HG03354 (cell line): ENCODE measurements around the gene MEF2B.
"Not testable (repeated sequence)": the region's sequence is repeated elsewhere in the genome, so short reads cannot be mapped to it uniquely, and the experiment has no call there.

Source experiments
- ATAC-seq: cut with Tn5 transposase; IDR thresholded peaks from one replicate; pipeline ENCODE4 v1.9.1; 2021; ENCODE audit warnings: mild to moderate bottlenecking; ENCODE audit not compliant: unreplicated experiment, poor library complexity, severe bottlenecking

The MEF2B gene

GRCh38 chr19:19137556-19138108 lies 32.4 kb downstream of the MEF2B start:
- no peak for ATAC-seq

GRCh38 chr19:19135713-19136112 lies 34.4 kb downstream of the MEF2B start:
- ATAC-seq, result not testable (repeated sequence)

GRCh38 chr19:19134687-19135158 lies 35.3 kb downstream of the MEF2B start:
- no peak for ATAC-seq

- ATAC-seq, result no peak
These were observed 36.1 kb downstream of the MEF2B start for GRCh38 chr19:19133985-19134384.

- ATAC-seq, result no peak
These were observed 37.2 kb downstream of the MEF2B start for GRCh38 chr19:19132912-19133311.

GRCh38 chr19:19131989-19132388 lies 38.1 kb downstream of the MEF2B start:
- ATAC-seq, result no peak

- ATAC-seq, result no peak
These were observed 44.0 kb downstream of the MEF2B start for GRCh38 chr19:19126102-19126501.

- ATAC-seq, result no peak
These were observed 46.7 kb downstream of the MEF2B start for GRCh38 chr19:19123386-19123785.

- no peak for ATAC-seq
These were observed 47.2 kb downstream of the MEF2B start for GRCh38 chr19:19122902-19123301.

GRCh38 chr19:19121371-19121770 lies 48.7 kb downstream of the MEF2B start:
- no peak for ATAC-seq

GRCh38 chr19:19120308-19121231 lies 49.5 kb downstream of the MEF2B start:
- ATAC-seq, result no peak

- ATAC-seq, result no peak
These were observed 50.5 kb downstream of the MEF2B start for GRCh38 chr19:19119325-19120237.

- ATAC-seq, result no peak
These were observed 54.1 kb downstream of the MEF2B start for GRCh38 chr19:19115954-19116353.

- no peak for ATAC-seq
These were observed 56.9 kb downstream of the MEF2B start for GRCh38 chr19:19113040-19113626.

- no peak for ATAC-seq
These were observed 58.0 kb downstream of the MEF2B start for GRCh38 chr19:19111967-19112580.

- ATAC-seq, result no peak
These were observed 58.8 kb downstream of the MEF2B start for GRCh38 chr19:19111136-19111835.

- ATAC-seq, result no peak
These were observed 59.5 kb downstream of the MEF2B start for GRCh38 chr19:19110410-19111135.

GRCh38 chr19:19109601-19110000 lies 60.5 kb downstream of the MEF2B start:
- ATAC-seq, result no peak
